GM12878 (cell line): ENCODE data around the gene TIMP4. TPM values are rescaled to one million over a fixed set of nuclear protein-coding genes. Genes with fewer than 3 reads are reported as not detected.

Experiments used
- ATAC-seq: fragments of 200-7000 bp; cut with Tn5 transposase; 3 replicates; pipeline ENCODE4 v1.9.1; 2020; ENCODE audit warnings: mild to moderate bottlenecking, moderate library complexity
- BruUV-seq: library from RNA; stranded (reverse); fragments of 400-500 nt; replicated peaks from 2 replicates; lab custom pipeline; 2021; lab: Mats Ljungman, UMichigan
- CTCF ChIA-PET: fragments of 300-600 bp; sonication (Branson Sonifier 250); formaldehyde crosslinking; extraction: SDS; loops from one replicate; lab custom pipeline; 2021; ENCODE audit warnings: inconsistent platforms; lab: Yijun Ruan, JAX
- POLR2A ChIA-PET: fragments of 350-600 bp; formaldehyde crosslinking; extraction: SDS; loops from one replicate; lab custom pipeline; 2021; ENCODE audit warnings: inconsistent platforms; lab: Charles Lee
- RAD21 ChIA-PET: fragments of 300-600 bp; sonication (Branson Sonifier 250); formaldehyde crosslinking; loops from one replicate; lab custom pipeline; 2023; ENCODE audit warnings: antibody characterized with exemption; ENCODE audit not compliant: unreplicated experiment; lab: Charles Lee
- SMC1A ChIA-PET: fragments of 300-600 bp; sonication (Branson Sonifier 250); formaldehyde crosslinking; loops from one replicate; lab custom pipeline; 2023; ENCODE audit not compliant: unreplicated experiment, uncharacterized antibody; lab: Charles Lee
- DNase-seq: peaks from one replicate; pipeline ENCODE4 v3.0.0-alpha.2; 2011; ENCODE audit warnings: low read depth, low spot score
- FAIRE-seq: peaks from 3 replicates; lab custom pipeline; 2011; peaks lifted over from hg19 to GRCh38; lab: Jason Lieb, UNC
- H2AFZ ChIP-seq: 2 replicates; pipeline ENCODE4 v1.6.0; 2011; ENCODE audit warnings: low read depth, low read length, control low read depth; ENCODE audit not compliant: control insufficient read depth
- H3K27ac ChIP-seq: 2 replicates; pipeline ENCODE4 v1.5.1; 2011; ENCODE audit warnings: control low read depth; ENCODE audit not compliant: control insufficient read depth, insufficient read depth
- H3K27me3 ChIP-seq, 2 experiments: replicated peaks in 1 of 2; 2 replicates each; pipeline versions ENCODE4 v1.6.0 to v1.6.1; 2011; ENCODE audit warnings: low read length in 1 of 2; ENCODE audit not compliant: control insufficient read depth in 2 of 2, insufficient read depth in 2 of 2
- H3K36me3 ChIP-seq, 2 experiments: 2 replicates each; pipeline ENCODE4 v1.5.1; 2011; ENCODE audit warnings: low read length in 1 of 2; ENCODE audit not compliant: control insufficient read depth in 2 of 2, insufficient read depth in 2 of 2
- H3K4me1 ChIP-seq: 2 replicates; pipeline ENCODE4 v1.6.1; 2011; ENCODE audit warnings: mild to moderate bottlenecking, low read length, moderate library complexity, mixed read lengths; ENCODE audit not compliant: control insufficient read depth, insufficient read depth
- H3K4me2 ChIP-seq: 2 replicates; pipeline ENCODE4 v1.6.0; 2011; ENCODE audit warnings: control low read depth; ENCODE audit not compliant: control insufficient read depth, insufficient read depth
- H3K4me3 ChIP-seq: fragments of 200-600 bp; sonication (generic); 2 replicates; pipeline ENCODE4 v1.5.1; 2016
- H3K79me2 ChIP-seq: 2 replicates; pipeline ENCODE4 v1.6.0; 2011; ENCODE audit warnings: low read length; ENCODE audit not compliant: control insufficient read depth, insufficient read depth
- H3K9ac ChIP-seq: 2 replicates; pipeline ENCODE4 v1.8.0; 2011; ENCODE audit warnings: low read length, control low read depth, mixed read lengths; ENCODE audit not compliant: control insufficient read depth, insufficient read depth
- H3K9me3 ChIP-seq: replicated peaks from 3 replicates; pipeline ENCODE4 v1.5.1; 2011; ENCODE audit warnings: mild to moderate bottlenecking, low read length; ENCODE audit not compliant: control insufficient read depth, insufficient read depth
- H4K20me1 ChIP-seq: 2 replicates; pipeline ENCODE4 v1.6.0; 2011; ENCODE audit not compliant: control insufficient read depth, insufficient read depth
- BCL11A ChIP-seq: IDR thresholded peaks from 2 replicates; pipeline ENCODE4 v1.6.1; 2011; ENCODE audit warnings: low read depth, low read length
- CEBPZ ChIP-seq: fragments of 150-350 bp; IDR thresholded peaks from 2 replicates; pipeline ENCODE4 v1.6.1; 2016; ENCODE audit warnings: low read depth, low read length
- CHD4 ChIP-seq: fragments of 200-600 bp; sonication (generic); IDR thresholded peaks from 2 replicates; pipeline ENCODE4 v1.6.1; 2016; ENCODE audit warnings: mild to moderate bottlenecking
- CTCF ChIP-seq, 3 experiments: IDR thresholded peaks in 2 of 3; conservative IDR thresholded peaks in 1 of 3; 2 replicates each; pipeline ENCODE4 v1.5.1; 2011; ENCODE audit warnings: low read depth in 3 of 3, low read length in 3 of 3, mild to moderate bottlenecking in 3 of 3, control low read depth in 2 of 3, moderate library complexity in 2 of 3, inconsistent platforms in 1 of 3, mixed read lengths in 1 of 3; ENCODE audit not compliant: control insufficient read depth in 2 of 3, insufficient read depth in 1 of 3; ENCODE audit errors: extremely low read depth in 1 of 3
- EP300 ChIP-seq, 2 experiments: fragments of 150-350 bp in 1 of 2; IDR thresholded peaks; 2 replicates each; pipeline ENCODE4 v1.6.1; 2011 to 2012; ENCODE audit warnings: low read depth in 2 of 2, low read length in 2 of 2, borderline replicate concordance in 1 of 2, improper control_type of control experiment in 1 of 2, inconsistent platforms in 1 of 2; ENCODE audit not compliant: control insufficient read depth in 1 of 2
- ETV6 ChIP-seq, 2 experiments: fragments of 450-650 bp in 1 of 2; IDR thresholded peaks in 1 of 2; conservative IDR thresholded peaks in 1 of 2; 2 replicates each; pipeline ENCODE4 v1.6.1; 2014; ENCODE audit warnings: antibody characterized with exemption in 1 of 2, borderline replicate concordance in 1 of 2, low read depth in 1 of 2, mild to moderate bottlenecking in 1 of 2, moderate library complexity in 1 of 2
- HDGF ChIP-seq: fragments of 450-650 bp; IDR thresholded peaks from 2 replicates; pipeline ENCODE4 v1.6.1; 2016; ENCODE audit warnings: antibody characterized with exemption
- NFYA ChIP-seq: IDR thresholded peaks from 2 replicates; pipeline ENCODE4 v1.6.1; 2011; ENCODE audit warnings: low read depth, mild to moderate bottlenecking, low read length, improper control_type of control experiment, borderline replicate concordance
- POLR2AphosphoS2 ChIP-seq: IDR thresholded peaks from 2 replicates; pipeline ENCODE4 v1.6.1; 2011; ENCODE audit warnings: low read depth, mild to moderate bottlenecking, low read length, improper control_type of control experiment, moderate library complexity
- RFX5 ChIP-seq: IDR thresholded peaks from 2 replicates; pipeline ENCODE4 v1.6.1; 2011; ENCODE audit warnings: low read depth, low read length, improper control_type of control experiment
- STAT1 ChIP-seq: fragments of 450-650 bp; conservative IDR thresholded peaks from 2 replicates; pipeline ENCODE4 v1.6.1; 2014; ENCODE audit warnings: antibody characterized with exemption, mild to moderate bottlenecking
- ZBED1 ChIP-seq: IDR thresholded peaks from 2 replicates; pipeline ENCODE4 v1.6.1; 2016; ENCODE audit warnings: borderline replicate concordance
- ZNF217 ChIP-seq: fragments of 450-650 bp; IDR thresholded peaks from 2 replicates; pipeline ENCODE4 v1.6.1; 2017; ENCODE audit warnings: antibody characterized with exemption, mild to moderate bottlenecking
- WGBS: methylation state at CpG from one replicate; pipeline ENCODE4 v1.1.6; 2016; ENCODE audit warnings: low lambda C conversion rate; ENCODE audit not compliant: insufficient replicate concordance, insufficient coverage; ENCODE audit errors: missing lambda C conversion rate; 5-methylcytosine and 5-hydroxymethylcytosine counted together
- in situ Hi-C: fragments of 300-500 bp; cut with MboI; formaldehyde crosslinking; loops from 9 replicates; pipeline ENCODE4 v1.14.3; 2018; ENCODE audit warnings: mixed read lengths
- intact Hi-C: fragments of 100-400 bp; cut with micrococcal nuclease; formaldehyde crosslinking; loops from one replicate; pipeline ENCODE4 v1.14.2; 2022; ENCODE audit not compliant: unreplicated experiment
- polyA plus RNA-seq, 11 experiments: library from polyadenylated mRNA; depleted of rRNA in 4 of 11; unstranded in 6 of 11; stranded (reverse) in 5 of 11; fragments of >200 nt; fragmentation: Nextera tagmentation in 4 of 11; fragmentation: Illumina TruSeq in 1 of 11; extraction: Ambion mirVana in 4 of 11; extraction: Trizol in 1 of 11; gene quantifications; 1 replicate in 1 of 11; 2 replicates in 10 of 11; pipeline versions ENCODE4 v1.2.1 to v1.2.3, GENCODE V29; 2011 to 2016; ENCODE audit warnings: inconsistent platforms in 2 of 11, missing spikeins in 2 of 11, low read depth in 1 of 11
- total RNA-seq, 4 experiments: library from RNA; depleted of rRNA in 3 of 4; stranded (reverse); fragments of >200 nt in 3 of 4; fragmentation: Illumina TruSeq in 1 of 4; extraction: Trizol in 1 of 4; gene quantifications; 2 replicates each; pipeline versions ENCODE4 v1.2.1 to v1.2.3, GENCODE V29; 2013 to 2021
- TF ChIP-seq, protein P1 (sequence below): fragments of 450-650 bp; IDR thresholded peaks from 2 replicates; pipeline ENCODE4 v1.6.1; 2014; ENCODE audit warnings: mild to moderate bottlenecking

Gene TIMP4
- total and polyA plus RNA-seq, 10 of the 15 experiments (the other 5 are each of a cell fraction or from before 2014, with no cell fraction given), result 0.07 TPM; not detected in 9

DNA sequence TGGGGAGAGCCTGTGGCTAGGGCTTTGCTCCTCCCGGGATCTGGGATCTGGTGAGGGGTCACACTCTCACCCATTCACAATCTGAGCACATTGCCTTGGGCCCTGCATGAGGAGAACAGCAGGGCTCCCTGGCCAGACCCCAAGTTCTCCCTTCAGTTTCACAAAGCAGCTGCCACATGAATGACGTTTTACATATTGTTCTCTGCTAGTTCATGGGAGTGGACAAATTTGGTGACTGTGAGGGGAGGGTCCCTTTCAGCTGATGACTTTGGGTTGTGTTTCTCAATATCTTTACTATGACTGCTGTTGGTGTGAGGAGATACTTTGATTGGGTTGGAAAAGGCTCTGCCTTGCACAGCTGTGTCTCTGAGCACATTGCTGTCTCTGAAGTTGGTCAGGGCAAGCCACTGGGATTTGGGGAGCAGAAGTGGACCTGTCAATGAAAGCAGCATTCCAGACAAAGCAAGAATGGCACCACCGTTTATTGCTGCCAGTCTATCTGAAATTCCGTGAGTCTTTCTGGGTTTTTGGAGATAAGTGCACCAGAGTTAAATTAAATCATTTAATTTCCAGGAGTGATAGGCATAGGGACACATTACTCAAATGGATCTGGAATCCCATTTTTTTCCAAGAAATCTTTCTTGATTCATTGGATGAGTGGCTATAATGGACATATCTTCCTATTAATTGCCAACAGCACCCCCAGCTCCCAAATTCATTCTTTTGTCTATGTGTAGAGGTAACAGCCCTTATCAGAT lies 10.3 kb downstream of the TIMP4 start:
- intact Hi-C loops (no loop called here), in situ Hi-C loops (loop anchor here (25.0 kb wide), 1 partner anchor 564 kb away; no protein-coding TSS in a partner anchor)
- no peaks in the 10 kb centered on the region; a peak in 2 of 4 replicates for H3K27me3 ChIP-seq
- BruUV-seq, result no TSS peak
- no peak overlapping the region for H2AFZ ChIP-seq
- no peak for DNase-seq
- no peaks in the 10 kb centered on the region for H3K4me1 ChIP-seq
- ChIA-PET SMC1A (interaction anchor here (0.9 to 1.1 kb wide), 2 partner anchors 31 to 123 kb away, joined by 3 read pairs; no protein-coding TSS in a partner anchor), POLR2A (no interaction called here), CTCF (interaction anchor here (1.2 to 1.9 kb wide), 2 partner anchors 10 to 13 kb away, joined by 5 to 6 read pairs; no protein-coding TSS in a partner anchor), RAD21 (no interaction called here)
- no peak for ATAC-seq
- no peak overlapping the region for H3K4me2 ChIP-seq
- 57% methylated on average over 4 of the region's 4 CpGs for WGBS
- no peak overlapping the region for H3K4me3 ChIP-seq
- H3K9ac ChIP-seq, result no peak overlapping the region
- no peaks in the 10 kb centered on the region for H3K36me3 ChIP-seq
- H4K20me1 ChIP-seq, result no peaks in the 10 kb centered on the region
- no peaks in the 10 kb centered on the region for H3K9me3 ChIP-seq
- H3K79me2 ChIP-seq, result no peaks in the 10 kb centered on the region
- no peak for FAIRE-seq
- H3K27ac ChIP-seq, result no peak overlapping the region
- TF ChIP-seq STAT1, result no peak
- TF ChIP-seq CEBPZ, result no peak
- TF ChIP-seq ETV6 (conservative IDR thresholded peaks at IDR 0.05 in 1 of 2, IDR thresholded peaks at IDR 0.05 in 1 of 2; ENCODE audit: borderline replicate concordance in 1 of 2, low read depth in 1 of 2), result no peak
- TF ChIP-seq, protein P1, sequence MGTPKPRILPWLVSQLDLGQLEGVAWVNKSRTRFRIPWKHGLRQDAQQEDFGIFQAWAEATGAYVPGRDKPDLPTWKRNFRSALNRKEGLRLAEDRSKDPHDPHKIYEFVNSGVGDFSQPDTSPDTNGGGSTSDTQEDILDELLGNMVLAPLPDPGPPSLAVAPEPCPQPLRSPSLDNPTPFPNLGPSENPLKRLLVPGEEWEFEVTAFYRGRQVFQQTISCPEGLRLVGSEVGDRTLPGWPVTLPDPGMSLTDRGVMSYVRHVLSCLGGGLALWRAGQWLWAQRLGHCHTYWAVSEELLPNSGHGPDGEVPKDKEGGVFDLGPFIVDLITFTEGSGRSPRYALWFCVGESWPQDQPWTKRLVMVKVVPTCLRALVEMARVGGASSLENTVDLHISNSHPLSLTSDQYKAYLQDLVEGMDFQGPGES, result no peak
- no peak for TF ChIP-seq HDGF
- TF ChIP-seq ZNF217, result no peak
- no peak for TF ChIP-seq CTCF (IDR thresholded peaks at IDR 0.05 in 2 of 3, conservative IDR thresholded peaks at IDR 0.05 in 1 of 3; ENCODE audit: control insufficient read depth in 2 of 3, extremely low read depth in 1 of 3, insufficient read depth in 1 of 3, low read depth in 3 of 3, low read length in 3 of 3)
- TF ChIP-seq EP300 (IDR thresholded peaks at IDR 0.05; ENCODE audit: borderline replicate concordance in 1 of 2, control insufficient read depth in 1 of 2, low read depth in 2 of 2, low read length in 2 of 2), result no peak
- no peak for TF ChIP-seq CHD4
- TF ChIP-seq BCL11A, result no peak
- no peak for TF ChIP-seq POLR2AphosphoS2
- TF ChIP-seq NFYA, result no peak
- no peak for TF ChIP-seq RFX5
- no peak for TF ChIP-seq ZBED1
